C4-2B (cell line): ENCODE data around the gene ZNF763.
A peak's percentile ranks its signal among the peaks of the same experiment; 100 is the strongest.
"Not testable (repeated sequence)": the region's sequence is repeated elsewhere in the genome, so short reads cannot be mapped to it uniquely, and the experiment has no call there.

Experiments
- H3K27ac ChIP-seq: fragments of 450-650 bp; 2 replicates; pipeline ENCODE4 v1.5.1; 2017
- ZFX ChIP-seq: fragments of 450-650 bp; IDR thresholded peaks from 2 replicates; pipeline ENCODE4 v1.6.1; 2017
- TF ChIP-seq, protein P1 (sequence below): fragments of 450-650 bp; conservative IDR thresholded peaks from 2 replicates; pipeline ENCODE4 v1.5.1; 2017; ENCODE audit warnings: mild to moderate bottlenecking

The ZNF763 gene

DNA sequence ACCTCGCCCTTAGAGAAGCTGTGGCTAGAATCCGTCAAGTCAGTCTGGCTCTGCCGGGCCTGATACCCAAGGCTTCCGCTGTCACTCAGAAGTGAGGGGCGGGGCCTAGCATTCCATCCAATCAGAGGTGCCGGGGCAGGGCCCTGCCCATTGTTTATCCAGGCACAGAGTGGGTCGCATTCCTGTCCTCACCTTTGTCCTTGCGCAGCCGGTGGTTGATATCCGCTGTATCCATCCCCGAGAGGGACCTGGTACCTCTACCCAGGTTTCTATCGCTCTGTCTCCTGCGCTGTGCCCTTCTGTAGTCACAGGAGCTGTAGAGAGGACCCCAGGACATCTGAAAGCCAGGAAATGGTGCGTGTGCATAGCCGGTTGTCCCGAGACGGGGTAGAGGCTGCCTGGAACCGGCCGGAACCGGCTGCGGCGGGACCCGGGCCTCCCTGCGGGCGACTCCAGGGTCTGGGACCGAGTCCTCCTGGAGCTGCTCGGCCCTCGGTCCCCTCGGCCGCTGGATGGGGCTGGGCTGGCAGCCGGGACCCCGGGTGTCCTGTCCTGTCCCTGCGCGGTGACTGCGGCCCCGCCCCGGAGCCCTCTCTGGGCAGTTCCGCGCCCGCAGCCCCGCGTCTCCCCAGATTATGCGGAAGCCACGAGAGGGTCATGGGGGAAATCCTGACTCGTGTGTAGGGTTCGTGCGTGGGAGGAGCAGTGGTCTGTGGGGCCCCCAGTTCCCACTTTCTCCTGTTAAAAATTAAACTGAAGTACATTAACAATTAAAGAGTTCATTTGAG lies at the start of gene ZNF763:
ZNF763 (plus strand) TSS at position 183 of the 788 bp plus-strand sequence; CDS start at position 352, 169 bp downstream.
- TF ChIP-seq ZFX, result no peak
- TF ChIP-seq, protein P1, sequence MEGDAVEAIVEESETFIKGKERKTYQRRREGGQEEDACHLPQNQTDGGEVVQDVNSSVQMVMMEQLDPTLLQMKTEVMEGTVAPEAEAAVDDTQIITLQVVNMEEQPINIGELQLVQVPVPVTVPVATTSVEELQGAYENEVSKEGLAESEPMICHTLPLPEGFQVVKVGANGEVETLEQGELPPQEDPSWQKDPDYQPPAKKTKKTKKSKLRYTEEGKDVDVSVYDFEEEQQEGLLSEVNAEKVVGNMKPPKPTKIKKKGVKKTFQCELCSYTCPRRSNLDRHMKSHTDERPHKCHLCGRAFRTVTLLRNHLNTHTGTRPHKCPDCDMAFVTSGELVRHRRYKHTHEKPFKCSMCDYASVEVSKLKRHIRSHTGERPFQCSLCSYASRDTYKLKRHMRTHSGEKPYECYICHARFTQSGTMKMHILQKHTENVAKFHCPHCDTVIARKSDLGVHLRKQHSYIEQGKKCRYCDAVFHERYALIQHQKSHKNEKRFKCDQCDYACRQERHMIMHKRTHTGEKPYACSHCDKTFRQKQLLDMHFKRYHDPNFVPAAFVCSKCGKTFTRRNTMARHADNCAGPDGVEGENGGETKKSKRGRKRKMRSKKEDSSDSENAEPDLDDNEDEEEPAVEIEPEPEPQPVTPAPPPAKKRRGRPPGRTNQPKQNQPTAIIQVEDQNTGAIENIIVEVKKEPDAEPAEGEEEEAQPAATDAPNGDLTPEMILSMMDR, result no peak
- no peak within 1 kb of the TSS for H3K27ac ChIP-seq

DNA sequence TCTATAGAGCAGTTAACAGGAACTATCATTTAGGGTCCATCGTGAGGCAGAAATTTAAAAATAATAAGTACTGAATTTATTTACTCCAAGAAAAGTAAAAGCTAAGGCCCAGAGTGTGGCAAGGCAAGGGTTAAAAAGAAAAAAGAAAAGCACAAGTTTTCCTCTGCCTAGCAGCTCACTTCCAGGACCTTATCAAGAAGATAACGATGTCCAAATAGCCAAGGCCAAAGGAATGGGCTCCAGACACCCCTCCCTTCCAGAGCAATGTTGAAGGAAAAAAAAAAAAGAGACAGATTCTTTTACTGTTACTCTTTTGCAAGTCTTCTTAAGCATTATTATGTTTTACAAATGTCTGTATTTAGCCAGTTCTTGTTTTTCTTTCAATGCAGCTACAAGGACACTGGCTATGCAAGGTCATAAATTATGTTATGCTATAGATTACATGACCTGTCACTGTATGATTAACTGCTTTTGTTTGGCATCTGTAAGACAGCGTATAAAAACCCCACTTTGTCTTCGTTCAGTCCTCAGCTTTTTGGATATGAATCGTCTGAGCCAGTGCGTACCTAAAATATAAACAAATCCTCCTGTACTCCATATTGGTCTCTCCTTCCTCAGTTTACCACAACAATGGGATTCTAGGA lies 42.9 kb upstream of the ZNF763 start:
- no peak overlapping the region for H3K27ac ChIP-seq
- TF ChIP-seq, protein P1, result no peak
- no peak for TF ChIP-seq ZFX

DNA sequence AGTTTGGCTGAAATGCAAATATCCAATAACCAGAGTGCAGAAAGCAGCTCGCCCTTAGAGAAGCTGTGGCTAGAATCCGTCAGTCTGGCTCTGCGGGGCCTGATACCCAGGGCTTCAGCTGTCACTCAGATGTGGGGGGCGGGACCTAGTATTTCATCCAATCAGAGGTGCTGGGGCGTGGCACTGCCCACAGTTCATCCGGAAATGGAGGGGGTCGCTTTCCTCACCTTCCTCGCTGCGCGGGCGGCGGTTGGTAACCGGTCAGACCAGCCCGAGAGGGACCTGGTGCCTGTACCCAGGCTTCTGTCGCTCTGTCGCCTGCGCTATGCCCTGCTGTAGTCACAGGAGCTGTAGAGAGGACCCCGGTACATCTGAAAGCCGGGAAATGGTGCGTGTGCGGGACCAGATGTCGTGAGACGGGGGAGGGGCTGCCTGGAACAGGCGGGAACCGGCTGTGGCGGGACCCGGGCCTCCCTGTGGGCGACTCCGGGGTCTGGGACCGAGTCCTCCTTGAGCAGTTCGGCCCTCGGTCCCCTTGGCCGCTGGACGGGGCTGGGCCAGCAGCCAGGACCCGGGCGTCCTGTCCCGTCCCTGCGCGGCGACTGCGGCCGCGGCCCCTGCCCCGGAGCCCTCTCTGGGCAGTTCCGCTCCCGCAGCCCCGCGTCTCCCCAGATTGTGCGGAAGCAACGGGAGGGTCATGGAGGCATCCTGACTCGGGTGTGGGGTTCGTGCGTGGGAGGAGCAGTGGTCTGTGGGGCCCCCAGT lies 39.8 kb upstream of the ZNF763 start, which contains the start of gene ZNF700:
ZNF700 (plus strand) TSS at position 222 of the 765 bp plus-strand sequence; CDS start at position 326, 104 bp downstream.
- TF ChIP-seq, protein P1, result no peak
- peak; percentile 46; the same call in 1 of the 2 replicates for TF ChIP-seq ZFX
- peak within 1 kb of the TSS; percentile 96 for H3K27ac ChIP-seq

DNA sequence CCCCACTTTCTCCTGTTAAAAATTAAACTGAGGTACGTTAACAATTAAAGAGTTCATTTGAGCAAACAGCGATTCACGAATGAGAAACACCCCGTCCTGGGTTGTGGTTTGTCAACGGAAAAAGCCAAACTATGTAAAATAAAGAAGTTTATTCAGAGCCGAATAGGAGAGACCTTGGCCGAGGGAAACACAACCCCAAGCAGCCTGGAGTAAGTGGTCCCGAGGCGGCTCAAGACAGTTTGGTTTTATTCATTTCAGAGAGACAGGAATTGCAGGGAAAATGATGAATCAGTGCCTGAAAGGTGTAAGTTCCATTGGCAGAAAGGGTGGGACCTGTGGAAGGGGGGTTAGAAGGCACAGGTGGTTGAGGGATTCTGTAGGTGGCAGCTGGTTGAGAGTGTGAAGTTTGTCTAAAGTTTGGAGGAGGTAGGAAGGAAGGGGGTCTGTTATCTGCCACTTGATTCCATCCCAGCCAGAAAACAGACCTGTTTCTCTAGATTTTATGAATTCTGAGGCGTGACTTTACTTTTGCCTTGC lies 39.1 kb upstream of the ZNF763 start:
- peak overlapping the region; percentile 96 for H3K27ac ChIP-seq

DNA sequence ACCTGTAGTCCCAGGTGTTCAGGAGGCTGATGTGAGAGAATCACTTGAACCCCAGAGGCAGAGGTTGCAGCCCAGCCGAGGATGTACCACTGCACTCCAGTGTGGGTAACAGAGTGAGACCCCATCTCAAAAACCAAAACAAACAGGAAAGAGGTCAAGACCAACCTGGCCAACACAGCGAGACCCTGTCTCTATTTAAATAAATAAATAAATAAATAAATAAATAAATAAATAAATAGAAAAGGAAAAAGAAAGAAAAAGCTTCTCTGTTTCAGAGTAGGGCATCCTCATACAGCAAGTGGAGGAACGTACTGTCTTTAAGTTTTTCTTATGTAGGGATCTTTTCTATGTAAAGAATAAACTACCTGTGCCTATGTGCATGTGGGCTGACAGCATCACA lies 37.6 kb upstream of the ZNF763 start:
- H3K27ac ChIP-seq, result no peak overlapping the region
- TF ChIP-seq, protein P1, result no peak
- TF ChIP-seq ZFX, result no peak

DNA sequence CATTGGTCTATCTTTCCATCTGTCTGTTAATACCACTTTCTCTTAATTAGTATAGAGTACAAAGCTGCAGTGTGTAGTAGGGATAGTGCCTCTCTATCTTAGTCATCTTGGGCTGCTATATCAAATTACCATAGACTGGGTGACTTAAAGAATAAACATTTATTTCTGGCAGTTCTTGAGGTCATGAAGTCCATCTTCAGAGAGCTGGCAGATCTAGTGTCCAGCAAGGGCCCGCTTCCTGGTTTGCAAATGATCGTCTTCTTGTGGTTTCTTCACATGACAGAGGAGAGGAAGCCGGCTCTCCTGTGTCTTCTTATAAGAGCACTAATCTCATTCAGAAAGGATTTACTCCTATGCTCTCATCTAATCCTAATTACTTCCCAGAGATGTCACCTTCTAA lies 33.8 kb upstream of the ZNF763 start:
- TF ChIP-seq, protein P1, result no peak
- no peak for TF ChIP-seq ZFX
- H3K27ac ChIP-seq, result no peak overlapping the region

DNA sequence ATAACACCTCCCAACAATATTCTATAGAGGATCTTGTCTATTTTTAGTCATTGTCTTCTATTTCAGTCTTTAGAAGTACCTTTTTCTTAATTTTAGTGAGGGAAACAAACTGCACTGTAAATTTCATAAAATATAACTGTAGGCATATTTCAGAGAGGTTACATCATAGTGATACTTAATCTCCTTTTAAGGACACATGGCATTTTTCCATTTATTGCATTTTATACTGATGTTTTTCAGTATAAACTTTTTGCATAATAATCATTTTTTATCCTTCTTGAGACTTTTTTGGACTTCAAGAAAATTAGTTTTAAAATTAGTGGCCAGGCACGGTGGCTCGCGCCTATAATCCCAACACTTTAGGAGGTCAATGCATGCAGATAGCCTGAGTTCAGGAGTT lies 33.3 kb upstream of the ZNF763 start:
- TF ChIP-seq, protein P1, result no peak
- no peak for TF ChIP-seq ZFX
- H3K27ac ChIP-seq, result no peak overlapping the region

DNA sequence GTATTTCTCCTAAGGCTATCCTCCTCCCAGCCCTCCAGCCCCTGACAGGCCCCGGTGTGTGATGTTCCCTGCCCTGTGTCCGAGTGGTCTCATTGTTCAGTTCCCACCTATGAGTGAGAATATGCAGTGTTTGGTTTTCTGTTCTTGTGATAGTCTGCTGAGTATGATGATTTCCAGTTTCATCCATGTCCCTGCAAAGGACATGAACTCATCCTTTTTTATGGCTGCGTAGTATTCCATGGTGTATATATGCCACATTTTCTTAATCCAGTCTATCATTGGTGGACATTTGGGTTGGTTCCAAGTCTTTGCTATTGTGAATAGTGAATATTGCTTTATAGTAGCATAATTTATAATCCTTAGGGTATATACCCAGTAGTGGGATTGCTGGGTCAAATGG lies 29.0 kb upstream of the ZNF763 start:
- H3K27ac ChIP-seq, result not testable (repeated sequence)

DNA sequence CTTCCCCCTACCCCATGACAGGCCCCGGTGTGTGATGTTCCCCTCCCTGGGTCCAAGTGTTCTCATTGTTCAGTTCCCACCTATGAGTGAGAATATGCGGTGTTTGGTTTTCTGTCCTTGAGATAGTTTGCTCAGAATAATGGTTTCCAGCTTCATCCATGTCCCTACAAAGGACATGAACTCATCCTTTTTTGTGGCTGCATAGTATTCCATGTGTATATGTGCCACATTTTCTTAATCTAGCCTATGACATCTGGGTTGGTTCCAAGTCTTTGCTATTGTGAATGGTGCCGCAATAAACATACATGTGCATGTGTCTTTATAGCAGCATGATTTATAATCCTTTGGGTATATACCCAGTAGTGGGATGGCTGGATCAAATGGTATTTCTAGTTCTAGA lies 26.5 kb upstream of the ZNF763 start:
- not testable (repeated sequence) for H3K27ac ChIP-seq

DNA sequence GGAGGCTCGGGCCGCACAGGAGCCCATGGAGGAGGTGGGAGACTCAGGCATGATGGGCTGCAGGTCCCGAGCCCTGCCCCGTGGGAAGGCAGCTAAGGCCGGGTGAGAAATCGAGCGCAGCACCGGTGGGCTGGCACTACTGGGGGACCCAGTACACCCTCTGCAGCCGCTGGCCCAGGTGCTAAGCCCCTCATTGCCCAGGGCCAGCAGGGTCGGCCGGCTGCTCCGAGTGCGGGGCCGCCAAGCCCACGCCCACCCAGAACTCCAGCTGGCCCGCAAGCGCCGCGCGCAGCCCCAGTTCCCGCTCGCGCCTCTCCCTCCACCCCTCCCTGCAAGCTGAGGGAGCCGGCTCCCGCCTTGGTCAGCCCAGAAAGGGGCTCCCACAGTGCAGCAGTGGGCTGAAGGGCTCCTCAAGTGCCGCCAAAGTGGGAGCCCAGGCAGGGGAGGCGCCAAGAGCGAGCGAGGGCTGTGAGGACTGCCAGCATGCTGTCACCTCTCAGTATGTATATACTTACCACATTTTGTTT lies 23.4 kb upstream of the ZNF763 start:
- H3K27ac ChIP-seq, result not testable (repeated sequence)
